CD4-positive, alpha-beta T cell treated with Interleukin-2 at 100 ng/mL for 4 hours (primary cell): Measurements from ENCODE around the gene MSRB1.
"Not testable (repeated sequence)": the region's sequence is repeated elsewhere in the genome, so short reads cannot be mapped to it uniquely, and the experiment has no call there.

Experiments
- DNase-seq: peaks from one replicate; pipeline ENCODE4 v3.0.0-alpha.2; 2020; ENCODE audit warnings: low spot score

Gene MSRB1

DNA sequence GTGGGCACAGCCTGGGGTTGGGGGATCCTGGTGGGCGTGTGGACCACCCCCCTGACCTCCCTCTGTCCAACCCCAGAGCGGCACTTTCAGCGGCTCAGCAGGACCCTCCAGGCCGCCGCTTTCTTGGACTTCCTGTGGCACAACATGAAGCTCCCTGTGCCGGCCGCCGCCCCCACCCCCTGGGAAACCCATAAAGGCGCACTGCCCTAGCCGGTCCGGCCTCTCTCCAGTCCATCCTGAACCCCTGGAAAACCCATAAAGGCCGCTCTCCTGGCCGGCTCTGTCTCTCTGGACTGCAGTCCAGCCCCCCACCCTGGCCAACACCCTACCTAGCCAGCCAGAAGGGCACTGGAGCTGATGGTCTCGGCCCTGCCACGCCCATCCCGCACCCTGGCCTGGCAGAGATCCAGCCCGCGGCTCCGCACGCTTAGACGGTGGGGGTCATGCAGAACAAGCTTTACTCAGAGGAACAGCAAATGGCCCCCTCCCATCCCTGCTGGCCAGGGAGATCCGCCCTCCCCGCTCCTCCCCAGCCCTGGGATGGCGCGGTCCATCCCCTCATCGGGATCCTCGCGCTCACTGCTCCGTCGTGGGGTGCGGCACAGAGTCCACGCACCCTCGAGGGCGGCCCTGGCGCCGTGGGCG, 35.6 kb upstream of the MSRB1 start:
- DNase-seq: no peak

DNA sequence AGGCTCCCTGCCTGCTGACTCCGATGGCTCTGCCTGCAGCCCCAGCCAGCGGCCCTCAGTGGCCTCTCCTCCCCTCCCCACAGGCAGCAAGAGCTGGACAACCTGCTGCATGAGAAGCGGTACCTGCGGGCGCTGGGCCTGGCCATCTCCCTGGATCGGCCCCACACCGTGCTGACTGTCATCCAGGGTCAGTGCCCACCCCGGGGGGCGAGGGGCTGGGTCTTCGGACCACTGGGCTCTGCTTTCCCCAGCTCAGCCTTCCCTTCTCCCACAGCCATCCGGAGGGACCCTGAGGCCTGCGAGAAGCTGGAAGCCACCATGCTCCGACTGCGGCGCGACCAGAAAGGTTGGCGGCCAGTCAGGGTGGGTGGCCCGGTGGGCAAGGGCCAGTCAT, 34.9 kb upstream of the MSRB1 start:
- no peak for DNase-seq

DNA sequence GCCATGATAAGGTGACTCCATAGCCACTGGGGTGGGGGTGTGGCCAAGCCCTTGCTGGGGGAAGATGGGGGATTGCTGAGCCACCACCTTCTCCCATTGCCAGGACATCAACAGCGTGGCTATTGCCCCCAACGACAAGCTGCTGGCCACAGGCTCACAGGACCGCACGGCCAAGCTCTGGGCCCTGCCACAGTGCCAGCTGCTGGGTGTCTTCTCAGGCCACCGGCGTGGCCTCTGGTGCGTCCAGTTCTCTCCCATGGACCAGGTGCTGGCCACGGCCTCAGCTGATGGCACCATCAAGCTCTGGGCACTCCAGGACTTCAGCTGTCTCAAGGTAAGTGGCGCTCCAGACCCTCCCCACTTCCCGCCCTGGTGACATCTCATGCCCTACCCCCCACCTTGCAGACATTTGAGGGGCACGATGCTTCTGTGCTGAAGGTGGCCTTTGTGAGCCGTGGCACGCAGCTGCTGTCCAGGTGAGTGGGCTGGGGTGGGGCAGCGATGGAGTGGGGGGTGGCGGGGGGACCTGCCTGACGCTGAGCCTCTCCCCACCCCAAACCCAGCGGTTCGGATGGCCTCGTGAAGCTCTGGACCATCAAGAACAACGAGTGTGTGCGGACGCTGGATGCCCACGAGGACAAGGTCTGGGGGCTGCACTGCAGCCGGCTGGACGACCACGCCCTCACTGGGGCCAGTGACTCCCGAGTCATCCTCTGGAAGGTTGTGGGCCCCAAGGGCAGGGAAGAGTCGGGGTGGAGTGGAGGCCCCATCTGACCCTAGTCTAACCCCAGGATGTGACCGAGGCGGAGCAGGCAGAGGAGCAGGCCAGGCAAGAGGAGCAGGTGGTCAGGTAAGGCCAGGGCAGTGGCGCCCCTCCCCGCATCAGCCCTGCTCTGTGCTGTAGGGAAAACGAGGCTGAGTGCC, 34.2 kb upstream of the MSRB1 start:
- DNase-seq: no peak

DNA sequence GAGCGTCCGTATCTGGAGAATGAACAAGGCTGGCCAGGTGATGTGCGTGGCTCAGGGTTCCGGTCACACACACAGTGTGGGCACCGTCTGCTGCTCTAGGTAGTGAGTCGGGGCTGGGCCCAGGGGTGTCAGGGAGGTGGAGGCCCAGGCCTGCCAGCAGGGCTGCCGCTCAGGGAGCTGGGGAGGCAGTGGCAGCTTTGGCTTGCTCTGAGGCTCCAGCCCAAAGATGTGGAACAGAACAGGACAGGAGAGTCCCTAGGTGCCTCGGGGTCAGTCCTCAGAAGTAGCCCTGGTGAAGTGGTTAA, 33.2 kb upstream of the MSRB1 start:
- no peak for DNase-seq

DNA sequence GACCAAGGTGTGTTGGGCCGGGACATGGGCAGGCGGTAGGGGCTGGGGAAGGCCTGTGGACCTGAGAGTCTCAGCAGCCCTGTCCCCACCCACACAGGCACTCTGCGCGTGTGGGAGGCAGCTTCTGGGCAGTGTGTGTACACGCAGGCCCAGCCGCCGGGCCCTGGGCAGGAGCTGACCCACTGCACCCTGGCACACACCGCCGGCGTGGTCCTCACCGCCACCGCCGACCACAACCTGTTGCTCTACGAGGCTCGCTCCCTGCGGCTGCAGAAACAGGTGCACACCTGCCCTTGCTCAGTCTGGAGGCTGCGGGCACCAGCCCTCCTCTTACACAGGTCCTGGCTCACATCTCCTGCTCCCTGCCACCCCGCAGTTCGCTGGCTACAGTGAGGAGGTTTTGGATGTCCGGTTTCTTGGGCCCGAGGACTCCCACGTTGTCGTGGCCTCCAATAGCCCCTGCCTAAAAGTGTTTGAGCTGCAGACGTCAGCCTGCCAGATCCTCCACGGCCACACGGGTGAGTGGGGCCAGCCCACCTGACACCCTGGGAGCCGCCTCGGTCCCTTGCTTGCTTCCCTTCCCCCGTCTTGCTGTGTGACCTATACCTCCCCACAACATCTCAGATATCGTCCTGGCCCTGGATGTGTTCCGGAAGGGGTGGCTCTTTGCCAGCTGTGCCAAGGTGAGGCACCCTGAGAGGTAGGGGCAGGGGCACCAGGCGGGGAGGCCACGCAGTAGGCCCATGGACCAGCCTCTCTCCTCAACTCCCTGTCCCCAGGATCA, 32.6 kb upstream of the MSRB1 start:
- DNase-seq: no peak

DNA sequence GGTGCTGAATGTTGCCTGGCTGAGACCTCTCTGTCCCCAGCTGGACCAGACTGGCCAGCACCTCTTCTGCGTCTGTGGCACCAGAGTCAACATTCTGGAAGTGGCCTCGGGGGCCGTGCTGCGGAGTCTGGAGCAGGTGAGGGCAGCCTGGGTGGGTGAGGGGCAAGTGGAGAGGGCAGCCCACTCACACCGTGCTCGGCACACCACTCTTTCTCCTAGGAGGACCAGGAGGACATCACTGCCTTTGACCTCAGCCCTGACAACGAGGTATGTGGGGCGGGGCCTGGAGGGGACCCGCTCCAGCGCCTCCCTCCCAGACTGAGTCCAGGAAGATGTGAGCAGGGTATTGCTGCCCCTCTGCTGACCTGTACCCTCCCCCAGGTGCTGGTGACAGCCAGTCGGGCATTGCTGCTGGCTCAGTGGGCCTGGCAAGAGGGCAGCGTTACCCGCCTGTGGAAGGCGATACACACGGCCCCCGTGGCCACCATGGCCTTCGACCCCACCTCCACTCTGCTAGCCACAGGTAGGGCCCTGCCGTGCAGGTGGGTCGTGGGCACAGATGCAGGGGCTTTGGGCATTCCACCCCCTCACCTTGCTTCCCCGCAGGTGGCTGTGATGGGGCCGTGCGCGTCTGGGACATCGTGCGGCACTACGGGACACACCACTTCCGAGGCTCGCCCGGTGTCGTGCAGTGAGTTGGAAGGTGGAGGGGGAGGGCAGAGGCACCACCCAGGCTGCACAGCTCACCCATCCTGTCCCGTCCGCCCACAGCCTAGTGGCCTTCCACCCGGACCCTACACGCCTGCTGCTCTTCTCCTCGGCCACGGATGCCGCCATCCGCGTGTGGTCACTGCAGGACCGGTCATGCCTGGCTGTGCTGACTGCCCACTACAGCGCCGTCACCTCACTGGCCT, 31.4 kb upstream of the MSRB1 start:
- DNase-seq: no peak

DNA sequence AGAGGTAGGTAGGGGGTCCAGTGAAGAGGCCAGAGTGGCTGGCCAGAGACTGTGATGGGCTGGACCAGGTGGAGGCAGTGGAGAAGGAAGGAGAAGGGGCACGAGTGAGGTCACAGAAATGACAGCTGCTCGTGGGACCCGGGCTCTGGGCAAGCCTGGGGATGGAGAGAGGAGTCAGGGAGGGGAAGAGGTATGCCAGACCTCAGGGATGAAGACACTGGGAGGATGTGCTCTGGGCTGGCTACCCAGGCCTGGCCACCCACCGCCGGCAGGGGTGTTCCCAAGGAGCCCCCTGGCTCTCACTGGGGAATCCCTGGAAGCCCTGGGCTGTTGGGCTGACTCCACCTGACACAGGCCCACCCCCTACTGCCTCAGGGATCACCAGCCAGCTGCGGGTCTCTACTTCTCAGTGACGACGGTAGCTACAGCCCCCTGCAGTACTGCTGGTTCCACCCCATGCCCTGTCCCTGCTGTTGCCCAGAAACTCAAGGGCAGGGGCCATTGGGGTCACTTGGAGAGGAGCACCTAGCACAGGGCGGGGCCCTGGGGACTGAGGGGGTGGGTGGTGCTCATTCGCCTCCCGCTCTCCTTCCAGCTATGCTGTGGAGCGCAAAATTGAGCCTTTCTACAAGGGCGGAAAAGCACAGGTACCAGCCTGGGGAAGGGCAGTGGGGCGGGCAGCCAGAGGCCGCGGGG, 30.6 kb upstream of the MSRB1 start:
- no peak for DNase-seq

DNA sequence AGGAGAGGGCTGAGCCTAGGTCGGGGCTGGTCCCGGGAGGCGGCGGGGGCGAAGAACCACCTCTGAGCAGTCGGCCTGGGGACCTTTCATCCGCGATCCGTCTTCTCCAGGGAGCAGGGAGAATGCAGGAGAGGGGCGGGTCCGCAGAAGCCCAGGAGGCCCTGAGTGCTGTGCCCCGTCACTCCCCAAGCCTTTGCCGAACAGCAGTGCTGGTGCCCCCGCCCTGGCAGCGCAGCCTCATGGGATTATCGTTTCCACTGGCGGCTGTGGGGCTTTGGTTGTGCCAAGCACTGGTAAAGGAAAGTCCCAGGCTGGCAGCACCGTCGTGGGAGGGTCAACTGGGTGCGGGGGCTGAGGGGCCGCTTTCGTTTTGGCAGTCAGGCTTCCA, 29.5 kb upstream of the MSRB1 start:
- DNase-seq: no peak

DNA sequence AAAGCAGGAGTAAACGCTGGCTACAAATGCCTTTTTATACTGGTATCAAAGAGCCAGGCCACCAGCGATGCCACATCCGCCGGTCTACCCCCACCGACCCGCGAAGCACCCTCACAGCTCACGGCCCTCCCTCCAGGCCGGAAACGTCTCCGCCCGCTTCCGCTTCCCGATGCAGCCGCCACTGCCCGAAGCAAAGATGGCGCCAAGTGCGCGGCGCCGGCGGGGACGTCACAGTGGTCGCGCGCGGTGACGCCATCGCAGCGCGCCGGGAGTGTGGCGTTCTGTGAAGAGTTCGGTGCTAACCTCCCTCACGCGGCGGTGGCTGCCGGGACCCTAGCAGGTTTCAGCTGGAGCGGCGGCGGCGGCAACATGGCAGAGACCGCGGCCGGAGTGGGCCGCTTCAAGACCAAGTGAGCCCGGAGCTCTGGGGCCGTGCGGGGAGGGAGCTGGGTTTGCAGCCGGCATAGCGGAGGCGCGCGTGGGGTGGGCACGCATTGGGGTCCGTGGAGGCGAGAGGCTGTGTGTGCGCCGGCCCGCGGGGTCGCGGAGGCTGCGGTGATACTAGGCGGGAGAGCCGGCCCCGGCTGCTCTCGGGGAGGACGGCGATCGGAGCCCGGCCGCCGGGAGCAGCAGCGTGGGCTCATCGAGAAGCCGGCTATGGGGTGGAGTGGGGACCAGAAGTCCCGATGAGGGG, 28.9 kb upstream of the MSRB1 start, which contains the start of gene TBL3:
Gene TBL3, plus strand, starts transcription at position 258 of the 694 bp plus-strand sequence. Its CDS starts 112 bp downstream, at position 370.
- DNase-seq: peak; percentile 96

DNA sequence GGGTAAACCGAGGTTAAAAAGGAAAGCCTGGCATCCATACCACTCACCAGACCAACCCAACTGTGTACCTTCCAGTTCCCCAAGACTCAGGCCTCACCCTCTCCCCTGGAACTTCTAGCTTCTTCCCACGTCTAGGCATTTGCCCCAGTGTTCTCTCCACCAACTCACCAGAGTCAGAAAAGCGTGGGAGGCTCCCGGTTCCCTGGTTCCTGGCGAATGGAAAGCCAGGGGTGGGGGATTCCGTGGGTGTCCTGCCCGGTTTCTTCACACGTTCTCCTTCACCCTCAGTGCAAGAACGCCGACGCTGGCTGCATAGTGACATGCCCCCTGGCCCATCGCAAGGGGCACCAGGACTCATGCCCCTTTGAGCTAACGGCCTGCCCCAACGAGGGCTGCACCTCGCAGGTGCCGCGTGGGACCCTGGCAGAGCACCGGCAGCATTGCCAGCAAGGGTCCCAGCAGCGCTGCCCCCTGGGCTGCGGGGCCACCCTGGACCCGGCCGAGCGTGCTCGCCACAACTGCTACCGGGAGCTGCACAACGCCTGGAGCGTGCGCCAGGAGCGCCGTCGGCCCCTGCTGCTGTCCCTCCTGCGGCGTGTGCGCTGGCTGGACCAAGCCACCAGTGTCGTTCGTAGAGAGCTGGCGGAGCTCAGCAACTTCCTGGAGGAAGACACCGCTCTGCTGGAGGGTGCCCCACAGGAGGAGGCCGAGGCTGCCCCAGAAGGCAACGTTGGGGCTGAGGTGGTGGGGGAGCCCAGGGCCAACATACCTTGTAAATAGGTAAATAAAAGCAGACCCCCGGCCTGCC, 25.4 kb upstream of the MSRB1 start:
- no peak for DNase-seq

DNA sequence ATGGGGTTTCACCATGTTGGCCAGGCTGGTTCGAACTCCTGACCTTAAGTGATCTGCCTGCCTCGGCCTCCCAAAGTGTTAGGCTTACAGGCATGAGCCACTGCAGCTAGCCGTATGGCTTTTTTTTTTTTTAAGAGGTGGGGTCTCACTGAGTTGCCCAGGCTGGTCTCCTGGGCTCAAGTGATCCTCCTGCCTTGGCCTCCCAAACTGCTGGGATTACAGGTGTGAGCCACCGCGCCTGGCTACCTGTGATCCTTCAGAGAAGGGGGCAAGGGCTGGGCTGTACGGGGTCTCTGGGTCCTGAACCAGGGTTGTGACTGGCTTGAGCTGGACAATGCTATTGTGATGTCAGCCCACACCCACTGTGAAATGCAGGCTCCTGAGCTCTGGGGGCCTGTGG, 23.5 kb upstream of the MSRB1 start, which contains the start of gene RNF151:
Gene RNF151, plus strand, starts transcription at position 397 of the 400 bp plus-strand sequence. CDS start 26 bp downstream, outside the sequence.
- no peak for DNase-seq

DNA sequence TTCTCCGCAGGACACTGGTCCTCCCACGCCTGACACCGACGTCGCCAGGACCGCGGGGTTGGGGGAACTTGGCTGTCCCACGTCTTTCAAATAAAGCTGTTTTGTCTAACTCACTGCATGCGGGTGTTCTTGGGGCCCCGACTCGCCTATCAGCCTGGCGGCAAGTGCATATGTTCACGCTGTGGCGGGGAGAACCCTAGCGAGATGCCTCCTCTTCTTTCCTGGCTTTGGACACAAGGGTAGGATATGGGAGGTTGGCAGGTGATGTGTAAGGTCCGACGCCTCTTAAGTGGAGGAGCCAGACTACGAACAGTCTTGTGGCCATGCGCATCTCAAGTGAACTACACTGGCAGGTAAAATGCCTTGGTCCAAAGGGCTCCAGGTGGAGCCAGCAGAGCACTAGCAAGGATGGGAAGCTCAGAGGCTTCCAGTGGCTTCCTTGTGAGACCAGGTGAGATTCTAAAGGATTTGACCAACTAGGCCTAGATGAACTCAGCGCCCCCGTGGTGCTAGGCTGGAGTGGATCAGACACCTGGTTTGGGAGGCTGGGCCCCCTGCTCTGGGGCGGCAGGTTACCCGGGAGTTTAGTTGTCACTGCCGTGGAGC, 22.5 kb upstream of the MSRB1 start:
- no peak for DNase-seq

DNA sequence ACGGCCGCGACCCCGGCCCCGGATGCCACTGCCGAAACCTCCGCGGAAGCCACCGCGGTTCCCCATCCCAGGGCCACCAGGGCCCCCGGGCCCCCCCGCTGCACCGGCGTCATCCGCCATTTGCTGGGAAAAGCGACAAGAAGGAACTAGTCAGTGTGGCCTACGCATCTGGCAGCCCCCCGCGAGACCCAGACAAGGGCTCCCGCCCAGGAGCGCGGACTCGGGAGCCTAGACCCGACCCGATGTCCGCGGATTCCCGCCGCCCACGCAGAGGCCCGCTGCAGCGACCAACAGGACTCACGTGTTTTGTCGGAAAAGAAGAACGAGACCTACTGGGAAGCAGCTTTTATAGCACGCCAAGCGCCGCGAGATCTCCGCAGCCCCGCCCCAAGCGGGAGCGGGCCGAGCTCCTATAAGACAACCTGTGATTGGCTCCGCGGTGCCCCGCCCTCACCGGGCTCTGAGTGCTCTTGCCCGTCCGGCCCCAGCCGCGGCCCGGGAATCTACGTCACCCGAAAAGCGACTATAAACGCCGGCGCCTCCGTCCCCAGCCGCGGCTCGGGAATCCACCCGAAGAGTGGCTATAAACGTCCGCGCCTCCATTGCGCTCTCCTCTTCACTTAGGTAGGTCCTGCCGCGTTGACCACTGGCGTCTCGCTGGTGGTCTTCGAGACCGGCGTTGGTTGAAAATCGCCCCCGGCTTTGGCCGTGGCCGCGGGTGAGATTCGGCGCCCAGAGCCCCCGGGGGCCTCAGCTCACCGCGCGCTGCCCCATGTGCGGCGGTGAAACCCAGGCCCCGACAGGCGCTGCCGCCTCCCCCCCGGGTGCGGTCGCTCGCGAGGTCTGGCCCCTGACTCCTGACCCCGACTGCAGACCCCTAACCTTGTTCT, 21.8 kb upstream of the MSRB1 start, which contains the start of gene RPS2:
Gene RPS2, minus strand, starts transcription at position 321 of the 890 bp plus-strand sequence. Its CDS starts 201 bp downstream, at position 120.
- DNase-seq: peak; percentile 100

DNA sequence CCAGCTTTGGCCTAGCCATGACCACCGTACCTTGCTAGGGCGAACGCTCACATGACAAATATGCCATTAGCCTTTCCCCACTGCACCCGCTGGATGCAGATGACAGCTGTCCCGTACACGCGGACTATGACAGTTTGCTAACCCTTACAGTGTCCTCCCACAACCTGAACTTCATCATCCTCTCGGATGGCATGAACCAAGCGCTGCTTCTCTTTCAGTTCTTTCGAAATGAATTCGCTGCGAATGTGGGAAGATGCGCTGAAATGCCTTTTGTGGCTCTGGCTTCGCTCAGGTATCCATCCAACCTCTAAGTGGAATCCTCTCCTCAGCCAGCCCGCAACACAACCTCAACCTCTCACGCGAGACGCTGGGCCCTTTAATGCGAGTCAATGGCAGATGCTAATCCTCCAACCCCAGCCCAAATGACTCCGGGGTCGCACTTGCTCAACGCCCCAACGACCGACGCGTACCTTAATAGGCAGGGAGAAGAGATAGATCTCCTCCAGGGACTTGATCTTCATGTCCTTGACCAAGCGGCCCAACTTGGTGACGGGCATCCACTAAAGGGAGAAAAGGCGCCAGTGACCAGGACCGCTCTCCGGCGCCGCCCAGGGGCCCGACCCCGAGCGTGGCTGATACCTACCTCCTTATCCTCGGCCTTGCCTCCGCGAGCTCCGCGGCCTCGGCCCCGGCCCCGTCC, 21.0 kb upstream of the MSRB1 start:
- DNase-seq: peak; percentile 41

DNA sequence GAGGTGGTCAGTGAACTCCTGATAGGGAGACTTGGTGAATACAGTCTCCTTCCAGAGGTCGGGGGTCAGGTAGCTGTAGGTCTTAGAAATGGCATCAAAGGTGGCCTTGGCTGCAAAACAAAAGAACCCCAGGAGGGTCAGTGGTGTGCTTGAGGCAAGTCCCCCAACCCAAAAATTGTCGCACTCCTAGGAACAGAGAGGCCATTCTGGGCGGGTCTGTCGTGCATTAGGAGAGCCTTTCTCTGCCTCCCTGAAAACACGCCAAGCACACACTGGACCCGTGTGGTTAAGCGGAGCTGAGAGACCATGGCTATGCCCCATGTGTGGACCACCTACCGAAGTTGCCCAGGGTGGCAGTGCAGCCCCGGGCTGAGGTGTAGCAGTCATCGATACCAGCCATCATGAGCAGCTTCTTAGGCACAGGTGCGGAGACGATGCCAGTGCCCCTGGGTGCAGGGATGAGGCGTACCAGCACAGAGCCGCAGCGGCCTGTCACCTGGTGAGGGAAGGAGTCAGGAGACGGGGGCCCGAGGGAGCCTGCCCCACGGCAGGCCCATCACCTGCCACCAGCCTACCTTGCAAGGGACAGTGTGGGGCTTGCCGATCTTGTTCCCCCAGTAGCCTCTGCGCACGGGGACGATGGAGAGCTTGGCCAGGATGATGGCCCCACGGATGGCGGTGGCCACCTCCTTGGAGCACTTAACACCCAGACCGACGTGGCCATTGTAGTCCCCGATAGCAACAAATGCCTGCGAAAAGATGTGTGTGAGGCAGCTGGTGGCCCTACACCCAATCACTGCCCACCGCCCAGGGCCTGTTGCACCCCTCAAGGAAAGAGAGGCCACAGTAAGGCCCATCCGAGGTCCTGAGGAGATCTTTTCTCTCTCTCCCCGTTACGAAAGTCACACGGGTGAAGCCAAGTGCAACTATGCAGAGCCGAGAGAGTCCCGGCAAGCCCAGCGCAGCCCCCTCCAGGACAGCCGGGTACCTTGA, 19.5 kb upstream of the MSRB1 start:
- not testable (repeated sequence) for DNase-seq

DNA sequence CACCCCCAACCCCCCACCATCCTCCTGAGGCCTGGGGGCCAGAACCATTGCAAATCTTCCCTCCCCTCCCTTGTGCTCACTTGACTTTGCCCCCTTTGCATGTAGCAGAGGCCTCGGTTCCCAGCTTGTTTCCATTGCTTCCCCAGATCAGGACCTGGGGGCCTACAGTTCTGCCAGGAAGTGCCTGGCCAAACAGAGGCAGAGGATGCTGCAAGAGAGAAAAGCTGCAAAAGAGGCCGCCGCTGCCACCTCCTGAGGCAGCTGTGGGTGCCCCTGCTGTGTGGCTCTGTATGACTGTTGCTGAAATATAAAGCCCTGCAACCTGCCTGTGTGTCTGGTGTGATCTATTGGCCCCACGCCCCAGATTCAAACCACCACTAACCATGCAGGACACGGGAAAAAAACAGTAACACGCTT, 18.7 kb upstream of the MSRB1 start:
- DNase-seq: no peak
